Measurements from ENCODE around the gene LRRN4CL.
"Not testable (repeated sequence)": the region's sequence is repeated elsewhere in the genome, so short reads cannot be mapped to it uniquely, and the experiment has no call there.

- not testable (repeated sequence) for TF ChIP-seq POLR2AphosphoS5, CTCF (IDR thresholded peaks at IDR 0.05)
Observed at GRCh38 chr11:62675415-62675814, 13.9 kb downstream of the LRRN4CL start.

Measured in breast epithelium (tissue), 3 donors.